Gastroesophageal sphincter (tissue), 4 donors: ENCODE data around the gene GATA5. TPM values are rescaled to one million over a fixed set of nuclear protein-coding genes. Genes with fewer than 3 reads are reported as not detected.

Source experiments
- ATAC-seq: fragments of 150-250 bp; one replicate; pipeline ENCODE4 v1.9.1; 2016; ENCODE audit warnings: mild to moderate bottlenecking, moderate library complexity
- H3K27ac ChIP-seq, 4 donors: fragments of 200-600 bp; sonication (generic) in 3 of 4; 1 replicate in 3 of 4; 2 replicates in 1 of 4; pipeline ENCODE4 v1.5.1; 2016 to 2019
- H3K27me3 ChIP-seq: fragments of 200-600 bp; sonication (generic); one replicate; pipeline ENCODE4 v1.5.1; 2019
- H3K36me3 ChIP-seq, 2 donors: fragments of 200-600 bp; sonication (generic); one replicate each; pipeline ENCODE4 v1.5.1; 2019; ENCODE audit warnings: control low read depth in 1 of 2
- H3K4me1 ChIP-seq, 3 donors: fragments of 200-600 bp; sonication (generic); 1 replicate in 2 of 3; 2 replicates in 1 of 3; pipeline ENCODE4 v1.5.1; 2016 to 2019; ENCODE audit warnings: control low read depth in 2 of 3
- H3K4me3 ChIP-seq, 2 donors: fragments of 200-600 bp; sonication (generic); one replicate each; pipeline ENCODE4 v1.5.1; 2019; ENCODE audit warnings: mild to moderate bottlenecking in 1 of 2, moderate library complexity in 1 of 2
- H3K9me3 ChIP-seq, 3 donors: fragments of 200-600 bp; sonication (generic); one replicate each; pipeline ENCODE4 v1.5.1; 2017 to 2019; ENCODE audit warnings: control low read depth in 2 of 3
- CTCF ChIP-seq, 4 experiments: fragments of 200-600 bp in 2 of 4; fragments of 450-650 bp in 2 of 4; sonication (generic) in 1 of 4; IDR thresholded peaks; one replicate each; pipeline ENCODE4 v1.5.1; 2017 to 2019; ENCODE audit warnings: antibody characterized with exemption in 4 of 4, mild to moderate bottlenecking in 2 of 4, moderate library complexity in 2 of 4
- EP300 ChIP-seq: sonication (generic); formaldehyde crosslinking; IDR thresholded peaks from one replicate; pipeline ENCODE4 v1.6.1; 2017; ENCODE audit warnings: antibody characterized with exemption, mild to moderate bottlenecking
- POLR2A ChIP-seq, 2 donors: fragments of 450-650 bp; IDR thresholded peaks; one replicate each; pipeline ENCODE4 v1.6.1; 2017; ENCODE audit warnings: antibody characterized with exemption in 2 of 2, mild to moderate bottlenecking in 2 of 2, moderate library complexity in 1 of 2
- POLR2AphosphoS5 ChIP-seq: sonication (generic); formaldehyde crosslinking; IDR thresholded peaks from one replicate; pipeline ENCODE4 v1.6.1; 2017; ENCODE audit warnings: antibody characterized with exemption
- WGBS, 2 donors: methylation state at CpG; one replicate each; pipeline ENCODE4 v1.1.5; 2018; ENCODE audit warnings: low coverage in 1 of 2; 5-methylcytosine and 5-hydroxymethylcytosine counted together
- total RNA-seq, 4 donors: library from RNA; depleted of rRNA; stranded (reverse); fragments of >200 nt; gene quantifications; one replicate each; pipeline ENCODE4 v1.1.0, GENCODE V29; 2016

The GATA5 gene
- total RNA-seq, 4 donors from 2014 or later: 0.31 to 2.2 (median 1.1) TPM

GRCh38 chr20:62433658-62434497 is 41.9 kb downstream of the GATA5 start:
- H3K4me1 ChIP-seq: peaks cover 0 to 39% (median 12%) of the 10 kb centered on the region in 3 donors
- peak overlapping the region in 3 of 4 donors; percentile 15 to 29 (median 28) for H3K27ac ChIP-seq
- WGBS, 2 donors: 20 to 25% methylated on average over 15 to 18 of the region's 32 CpGs
- H3K9me3 ChIP-seq: no peaks in the 10 kb centered on the region
- ATAC-seq: peak; percentile 68
- H3K4me3 ChIP-seq: peak overlapping the region in 1 of 2 donors; percentile 12
- TF ChIP-seq POLR2A (IDR thresholded peaks at IDR 0.05): no peak
- no peak for TF ChIP-seq CTCF (IDR thresholded peaks at IDR 0.05)
- no peak for TF ChIP-seq POLR2AphosphoS5
- TF ChIP-seq EP300: no peak
- no peaks in the 10 kb centered on the region for H3K36me3 ChIP-seq
- peaks cover 4% of the 10 kb centered on the region for H3K27me3 ChIP-seq

GRCh38 chr20:62430866-62431447 is 44.8 kb downstream of the GATA5 start:
- Histone ChIP-seq H3K9me3 (no peaks in the 10 kb centered on the region), H3K4me3 (no peak overlapping the region), H3K27me3 (peaks cover 19% of the 10 kb centered on the region), H3K4me1 (peaks cover 0 to 19% (median 4%) of the 10 kb centered on the region in 3 donors), H3K36me3 (no peaks in the 10 kb centered on the region), H3K27ac (no peak overlapping the region)
- no peak for ATAC-seq
- whole genome bisulfite sequencing, 2 donors: 64 to 67% methylated on average over 16 to 23 of the region's 23 CpGs
- no peak for TF ChIP-seq POLR2AphosphoS5
- TF ChIP-seq EP300: no peak
- no peak for TF ChIP-seq CTCF (IDR thresholded peaks at IDR 0.05)
- no peak for TF ChIP-seq POLR2A (IDR thresholded peaks at IDR 0.05)

- Histone ChIP-seq H3K27me3 (peaks cover 21% of the 10 kb centered on the region), H3K4me3 (no peak overlapping the region), H3K36me3 (no peaks in the 10 kb centered on the region), H3K27ac (no peak overlapping the region), H3K9me3 (no peaks in the 10 kb centered on the region), H3K4me1 (peaks cover 0 to 19% (median 4%) of the 10 kb centered on the region in 3 donors)
- TF ChIP-seq POLR2AphosphoS5 (no peak), CTCF (IDR thresholded peaks at IDR 0.05) (no peak), POLR2A (IDR thresholded peaks at IDR 0.05) (no peak), EP300 (no peak)
- no peak for ATAC-seq
- no CpG with 5 or more reads among the region's 10 CpGs for WGBS, 2 donors
These were observed 45.4 kb downstream of the GATA5 start for GRCh38 chr20:62430311-62430853.

- Histone ChIP-seq H3K9me3 (no peaks in the 10 kb centered on the region), H3K4me1 (peaks cover 0 to 18% (median 4%) of the 10 kb centered on the region in 3 donors), H3K36me3 (no peaks in the 10 kb centered on the region), H3K27me3 (peaks cover 28% of the 10 kb centered on the region), H3K27ac (no peak overlapping the region), H3K4me3 (no peak overlapping the region)
- WGBS, 2 donors: 78% methylated on average over 4 of the region's 23 CpGs; no CpG with 5 or more reads in 1 of the 2 donors
- TF ChIP-seq CTCF (IDR thresholded peaks at IDR 0.05) (no peak), EP300 (no peak), POLR2AphosphoS5 (no peak), POLR2A (IDR thresholded peaks at IDR 0.05) (no peak)
- no peak for ATAC-seq
These were observed 46.1 kb downstream of the GATA5 start for GRCh38 chr20:62429455-62430310.
